Non-pigmented ciliary epithelial cell (primary cell): Measurements from ENCODE around the gene TEAD1.

Experiments used
- DNase-seq: peaks from one replicate; pipeline ENCODE4 v3.0.0-alpha.2; 2010; ENCODE audit warnings: low read depth

The TEAD1 gene

DNA sequence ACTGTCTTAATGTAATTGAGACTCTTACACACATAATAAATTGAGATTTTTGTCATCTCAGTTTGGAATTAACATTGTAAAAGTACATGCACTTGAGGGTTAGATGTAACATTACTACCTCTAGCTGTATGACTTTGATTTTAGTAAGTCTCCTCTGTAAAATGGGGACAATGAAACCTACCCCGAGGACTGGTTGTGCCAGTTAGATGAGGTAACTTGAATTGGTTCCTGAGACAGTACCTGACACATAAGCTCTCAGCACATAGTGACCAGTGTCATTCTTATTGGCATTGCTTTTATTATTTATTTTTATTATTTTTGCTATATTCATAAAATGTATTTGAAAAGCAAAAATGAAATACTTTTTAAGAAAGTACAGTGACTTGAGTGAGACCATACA, 114.8 kb downstream of the TEAD1 start:
- no peak for DNase-seq

DNA sequence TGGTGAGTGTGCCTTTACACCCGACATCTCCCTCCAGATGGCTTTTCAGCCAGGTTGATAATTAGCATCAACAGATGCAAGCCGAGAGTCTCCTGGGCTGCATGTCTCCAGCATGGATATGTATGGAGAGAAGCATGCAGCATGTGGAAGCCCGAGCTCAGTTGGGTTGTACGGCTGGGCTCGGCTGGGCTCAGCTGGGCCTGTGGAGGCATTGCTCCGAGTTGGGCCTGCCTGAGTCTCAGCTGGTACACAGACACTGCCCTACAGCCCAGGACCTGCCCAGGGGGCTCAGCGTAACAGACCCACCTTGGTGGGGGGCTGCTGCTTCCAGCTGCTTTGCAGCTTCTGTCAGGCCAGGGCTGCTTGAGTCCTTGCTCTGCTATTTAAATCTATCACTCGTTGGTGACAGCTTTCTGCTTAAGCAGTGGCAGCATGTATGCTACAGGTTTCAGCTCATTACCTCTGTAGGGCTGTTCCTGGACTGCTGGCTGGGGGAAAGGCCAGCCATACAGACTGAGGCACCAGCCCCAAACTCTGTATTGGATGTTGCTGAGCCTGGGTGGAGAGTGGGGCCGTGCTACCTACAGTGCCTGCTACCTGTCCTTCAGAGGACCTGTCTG, 115.5 kb downstream of the TEAD1 start:
- no peak for DNase-seq

GRCh38 chr11:12790861-12791616, 116.8 kb downstream of the TEAD1 start:
- no peak for DNase-seq

DNA sequence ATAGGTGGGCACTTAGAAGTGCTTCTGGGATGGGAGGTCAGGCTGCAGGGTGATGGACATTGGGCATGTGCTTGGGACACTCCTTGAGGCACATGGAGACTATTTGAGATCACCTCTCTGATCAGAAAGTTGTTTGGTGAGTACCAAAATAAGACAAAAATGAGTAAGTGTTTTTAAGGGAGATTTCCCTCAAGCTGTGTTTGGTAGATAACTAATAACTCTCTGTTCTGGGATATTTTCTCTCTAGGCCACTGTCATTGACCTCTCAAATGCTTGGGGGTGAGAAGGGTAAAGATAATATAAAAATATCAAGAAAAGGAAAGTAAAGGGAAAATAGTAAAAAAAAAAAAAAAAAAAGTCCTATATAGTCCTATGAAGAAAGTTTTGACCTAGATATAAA, 117.8 kb downstream of the TEAD1 start:
- no peak for DNase-seq

- DNase-seq, result no peak
These were observed 118.4 kb downstream of the TEAD1 start for GRCh38 chr11:12792590-12792989.

- no peak for DNase-seq
These were observed 118.8 kb downstream of the TEAD1 start for GRCh38 chr11:12793065-12793464.

GRCh38 chr11:12793506-12793905, 119.3 kb downstream of the TEAD1 start:
- DNase-seq, result no peak

DNA sequence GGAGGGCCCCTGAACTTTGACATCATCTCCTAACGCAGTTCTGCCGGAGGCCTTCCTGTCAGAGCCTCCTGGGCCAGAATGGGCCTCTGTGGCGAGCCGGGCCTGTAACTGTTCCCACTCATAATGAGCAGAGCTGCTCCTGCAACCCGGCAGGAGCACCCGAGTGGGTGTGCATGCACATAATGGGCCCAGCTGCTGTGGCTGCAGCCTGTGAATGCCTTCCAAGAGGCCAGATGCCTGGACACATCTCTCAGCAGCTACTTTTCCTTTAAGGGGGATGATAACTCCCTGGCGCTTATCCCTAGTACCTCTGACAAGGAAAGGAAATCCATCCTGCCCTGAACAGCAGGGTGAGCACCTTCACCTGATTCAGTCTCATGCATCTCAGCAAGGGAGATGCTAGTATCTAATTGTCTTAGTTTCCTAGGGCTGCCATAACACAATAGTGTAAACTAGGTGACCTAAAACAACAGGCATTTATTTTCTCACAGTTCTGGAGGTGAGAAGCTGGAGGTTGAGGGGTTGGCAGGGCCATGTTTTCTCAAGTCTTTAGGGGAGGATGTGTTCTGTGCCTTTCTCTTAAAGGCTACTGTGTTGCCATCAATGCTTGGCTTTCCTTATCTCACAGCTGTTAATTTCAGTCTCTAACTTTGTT, 120.5 kb downstream of the TEAD1 start:
- DNase-seq, result no peak

- DNase-seq, result no peak
These were observed 123.8 kb downstream of the TEAD1 start for GRCh38 chr11:12797996-12798395.

GRCh38 chr11:12798609-12799011, 124.4 kb downstream of the TEAD1 start:
- DNase-seq, result no peak

- no peak for DNase-seq
These were observed 125.2 kb downstream of the TEAD1 start for GRCh38 chr11:12799334-12799835.

GRCh38 chr11:12800032-12800671, 125.9 kb downstream of the TEAD1 start:
- DNase-seq, result no peak

- no peak for DNase-seq
These were observed 126.7 kb downstream of the TEAD1 start for GRCh38 chr11:12800871-12801270.

GRCh38 chr11:12801976-12802375, 127.8 kb downstream of the TEAD1 start:
- no peak for DNase-seq

DNA sequence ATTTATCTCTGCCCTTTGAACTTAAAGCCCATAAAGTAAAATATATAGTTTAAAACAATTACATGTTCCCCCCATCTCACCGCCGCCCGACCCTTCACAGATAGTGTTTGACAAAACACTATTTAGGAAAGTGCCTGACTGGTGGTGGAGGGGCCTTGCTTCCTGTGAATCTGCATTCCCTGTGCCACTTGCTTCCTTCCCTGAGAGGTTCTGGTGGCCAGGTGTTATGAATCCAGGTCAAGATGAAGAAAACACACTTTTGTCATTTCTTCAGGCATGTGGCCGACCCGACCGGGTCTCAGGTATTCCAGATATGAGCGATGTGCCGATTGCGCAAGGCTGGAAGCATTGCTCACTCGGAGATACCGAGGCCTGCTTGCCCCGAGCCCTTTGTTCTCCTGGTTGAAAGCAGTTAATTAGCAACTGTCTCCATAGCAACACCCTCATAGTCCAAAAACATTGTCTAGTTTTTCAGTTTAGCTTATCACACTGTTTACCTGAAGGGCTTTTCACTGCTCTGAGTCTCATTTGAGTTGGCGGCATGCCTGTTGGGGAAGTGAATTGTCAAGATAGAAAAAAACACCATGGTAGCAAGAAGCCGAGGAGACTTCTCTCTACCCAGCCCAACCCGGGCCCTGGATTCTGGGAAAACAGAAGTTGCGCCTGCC, 128.3 kb downstream of the TEAD1 start:
- DNase-seq, result no peak

DNA sequence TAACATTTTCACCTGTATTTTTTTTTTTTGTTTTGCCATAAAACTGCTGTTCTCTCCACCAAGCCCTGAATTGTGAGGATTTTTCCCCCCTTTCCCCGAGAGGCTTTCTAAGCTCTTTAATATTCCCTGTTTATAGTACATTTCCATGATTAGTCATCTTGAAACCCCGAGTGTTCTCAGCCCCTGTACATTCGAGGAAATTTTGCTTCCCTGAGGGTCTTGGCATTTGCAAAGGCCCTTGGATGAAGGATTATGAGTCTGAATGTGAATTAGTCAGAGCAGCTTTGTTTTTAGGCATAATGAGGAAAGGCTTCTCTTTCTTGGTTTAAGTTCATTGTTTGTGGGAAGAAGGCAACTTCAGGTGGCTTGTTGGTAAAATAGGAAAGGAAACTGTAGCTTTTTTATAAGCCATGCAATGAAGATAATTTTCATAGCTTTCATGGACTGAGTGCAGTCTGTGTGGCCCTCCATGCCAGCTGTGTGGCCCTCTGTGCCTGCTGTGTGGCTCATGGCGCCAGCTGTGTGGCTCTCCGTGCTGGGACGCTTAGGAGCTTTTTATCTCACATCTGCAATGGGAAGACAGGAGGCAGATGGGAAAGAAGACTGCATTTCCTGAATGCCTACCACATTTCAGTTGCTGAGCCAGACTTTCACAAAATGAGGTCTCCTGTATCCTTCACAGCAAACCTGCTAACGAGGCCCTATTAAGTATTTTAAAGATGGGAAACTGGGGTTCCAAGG, 129.0 kb downstream of the TEAD1 start:
- DNase-seq, result no peak

DNA sequence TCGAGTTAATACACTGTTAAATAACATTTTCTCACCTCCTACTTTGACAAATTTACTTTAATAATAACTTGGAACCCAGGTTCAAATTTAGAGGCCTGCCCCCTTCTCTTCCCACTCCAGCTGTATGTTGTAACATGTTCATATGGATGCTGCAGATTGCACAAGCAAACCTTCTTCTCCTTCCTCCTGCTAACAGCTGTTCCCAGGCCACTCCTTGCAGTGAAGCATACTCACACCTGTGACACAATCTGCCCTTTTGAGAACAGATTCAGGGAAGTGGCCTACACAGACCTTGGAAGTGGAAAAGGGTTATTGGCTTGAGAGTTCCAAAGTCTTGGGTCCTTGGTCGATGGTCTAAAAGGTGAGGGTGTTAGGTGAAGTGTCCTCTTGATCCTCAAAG, 131.9 kb downstream of the TEAD1 start:
- no peak for DNase-seq

DNA sequence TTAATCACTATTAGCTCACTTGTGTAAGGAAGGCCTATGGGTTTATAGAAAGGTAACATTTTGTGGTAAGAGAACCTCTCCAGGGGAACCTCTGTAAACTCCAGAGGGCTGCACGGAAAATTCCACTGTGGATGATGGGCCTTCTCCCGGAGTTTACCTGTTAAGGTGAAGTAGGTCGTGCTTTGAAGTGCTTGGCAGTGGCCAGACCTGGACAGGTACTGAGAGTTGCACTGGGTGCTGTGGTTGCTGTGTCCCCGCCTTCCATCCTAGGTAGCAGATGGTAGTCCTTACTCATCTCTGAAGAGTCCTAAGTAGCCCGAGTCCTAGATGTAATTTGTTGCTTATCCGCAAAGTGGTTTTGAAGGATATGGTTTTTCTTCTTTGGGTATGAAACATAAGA, 133.4 kb downstream of the TEAD1 start:
- no peak for DNase-seq

GRCh38 chr11:12808519-12808918, 134.3 kb downstream of the TEAD1 start:
- DNase-seq, result no peak

DNA sequence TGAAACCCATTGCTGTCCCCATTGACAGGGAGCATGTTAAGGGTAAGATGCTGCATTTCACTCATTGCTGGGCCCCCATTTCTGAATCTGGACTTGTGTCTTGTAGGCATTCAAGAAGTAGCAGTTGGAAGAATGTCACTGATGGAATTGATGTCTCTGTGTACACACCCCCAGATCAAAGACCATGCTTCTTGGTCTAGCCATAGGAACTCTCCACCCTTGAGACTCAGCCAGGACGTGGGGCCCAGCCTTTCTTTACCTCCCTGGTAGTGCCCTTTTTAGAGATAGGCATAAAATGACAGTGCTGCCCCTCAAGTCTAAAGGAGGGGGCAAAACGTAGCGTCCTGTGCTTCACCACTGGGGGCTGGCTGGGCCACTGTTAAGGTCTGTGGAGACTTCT, 135.1 kb downstream of the TEAD1 start:
- DNase-seq, result no peak

DNA sequence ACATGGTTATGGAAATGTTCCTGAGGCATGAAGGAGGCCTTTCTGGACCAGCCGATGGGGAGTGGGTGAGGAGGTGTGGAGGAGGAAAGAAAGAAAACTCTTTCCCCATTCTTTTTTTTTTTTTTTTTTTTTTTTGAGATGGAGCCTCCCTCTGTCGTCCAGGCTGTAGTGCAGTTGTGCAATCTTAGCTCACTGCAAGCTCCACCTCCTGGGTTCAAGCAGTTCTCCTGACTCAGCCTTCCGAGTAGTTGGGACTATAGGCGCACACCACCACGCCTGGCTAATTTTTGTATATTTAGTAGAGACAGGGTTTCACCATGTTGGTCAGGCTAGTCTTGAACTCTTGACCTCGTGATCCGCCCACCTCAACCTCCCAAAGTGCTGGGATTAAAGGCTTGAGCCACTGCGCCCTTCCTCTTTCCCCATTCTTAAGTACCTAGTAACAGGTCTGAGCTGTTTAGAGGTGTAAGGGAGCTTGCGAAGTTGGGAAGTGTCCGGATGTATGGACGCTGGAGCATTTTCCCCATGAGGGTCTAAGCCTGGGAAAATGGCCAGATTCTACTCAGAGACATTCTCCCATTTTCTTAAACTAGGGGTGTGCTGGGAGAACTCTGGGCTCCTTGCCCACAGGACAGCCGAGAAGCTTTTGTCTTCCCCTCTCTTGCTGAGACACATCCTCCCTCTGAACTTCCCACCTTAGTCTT, 135.8 kb downstream of the TEAD1 start:
- DNase-seq, result no peak
